GM18858 (cell line): Measurements from ENCODE around the gene ZAR1L.

ENCODE experiments used
- ATAC-seq: cut with Tn5 transposase; IDR thresholded peaks from one replicate; pipeline ENCODE4 v1.9.1; 2021; ENCODE audit not compliant: unreplicated experiment

The ZAR1L gene

GRCh38 chr13:32257649-32258048, 57.5 kb downstream of the ZAR1L start:
- no peak for ATAC-seq

- no peak for ATAC-seq
Measured at GRCh38 chr13:32256243-32256642, 58.9 kb downstream of the ZAR1L start.

GRCh38 chr13:32255724-32256109, 59.4 kb downstream of the ZAR1L start:
- no peak for ATAC-seq

- no peak for ATAC-seq
Measured at GRCh38 chr13:32254916-32255723, 60.0 kb downstream of the ZAR1L start.

GRCh38 chr13:32254416-32254815, 60.7 kb downstream of the ZAR1L start:
- no peak for ATAC-seq

GRCh38 chr13:32253911-32254399, 61.2 kb downstream of the ZAR1L start:
- no peak for ATAC-seq
